Parathyroid adenoma (tissue), 2 donors: ENCODE measurements around the gene RNF17.
"Not testable (repeated sequence)": the region's sequence is repeated elsewhere in the genome, so short reads cannot be mapped to it uniquely, and the experiment has no call there.

Experiments
- H2AFZ ChIP-seq: fragments of 300-600 bp; sonication (generic); one replicate; pipeline ENCODE4 v1.7.0; 2017; ENCODE audit warnings: antibody characterized with exemption, mild to moderate bottlenecking
- H3K27ac ChIP-seq: fragments of 300-600 bp; sonication (generic); one replicate; pipeline ENCODE4 v1.7.0; 2017
- H3K27me3 ChIP-seq: fragments of 300-600 bp; sonication (generic); one replicate; pipeline ENCODE4 v1.7.0; 2017; ENCODE audit warnings: low read length; ENCODE audit not compliant: control insufficient read depth, insufficient read depth
- H3K36me3 ChIP-seq: fragments of 300-600 bp; sonication (generic); one replicate; pipeline ENCODE4 v1.7.0; 2017; ENCODE audit warnings: low read length; ENCODE audit not compliant: control insufficient read depth, insufficient read depth
- H3K4me1 ChIP-seq: fragments of 300-600 bp; sonication (generic); one replicate; pipeline ENCODE4 v1.7.0; 2017; ENCODE audit warnings: control low read depth
- H3K4me2 ChIP-seq: fragments of 300-600 bp; sonication (generic); one replicate; pipeline ENCODE4 v1.7.0; 2017; ENCODE audit warnings: low read length
- H3K4me3 ChIP-seq: fragments of 300-600 bp; sonication (generic); one replicate; pipeline ENCODE4 v1.7.0; 2017; ENCODE audit warnings: low read depth, low read length
- H3K79me2 ChIP-seq: fragments of 300-600 bp; sonication (generic); one replicate; pipeline ENCODE4 v1.7.0; 2017; ENCODE audit warnings: control low read depth
- H3K9ac ChIP-seq: fragments of 300-600 bp; sonication (generic); one replicate; pipeline ENCODE4 v1.7.0; 2017; ENCODE audit warnings: mild to moderate bottlenecking
- H3K9me3 ChIP-seq: fragments of 300-600 bp; sonication (generic); one replicate; pipeline ENCODE4 v1.7.0; 2017; ENCODE audit warnings: low read length; ENCODE audit not compliant: control insufficient read depth
- CTCF ChIP-seq: fragments of 300-600 bp; sonication (generic); IDR thresholded peaks from one replicate; pipeline ENCODE4 v1.7.0; 2017; ENCODE audit warnings: antibody characterized with exemption, mild to moderate bottlenecking
- donor health status: primary hyperparathyroidism.

RNF17 gene

DNA sequence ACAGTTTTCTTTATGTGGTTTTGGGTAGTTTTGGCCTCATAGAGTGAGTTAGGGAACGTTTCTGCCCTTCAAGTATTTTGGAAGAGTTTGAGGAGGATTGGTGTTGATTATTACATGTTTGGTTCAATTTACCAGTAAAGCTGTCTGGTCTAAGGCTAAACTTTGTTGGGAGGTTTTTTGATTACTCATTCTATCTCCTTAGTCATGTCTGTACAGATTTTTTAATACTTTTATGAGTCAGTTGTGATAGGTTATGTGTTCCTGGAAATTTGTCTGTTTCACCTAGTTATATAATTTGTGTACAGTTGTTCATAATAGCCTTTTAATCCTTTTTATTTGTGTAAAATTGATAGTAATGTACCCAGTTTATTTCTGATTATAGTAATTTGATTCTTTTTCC, 20.4 kb downstream of the RNF17 start:
- Histone ChIP-seq H3K27me3 (no peaks in the 10 kb centered on the region), H2AFZ (no peak overlapping the region), H3K9me3 (no peaks in the 10 kb centered on the region), H3K4me1 (no peaks in the 10 kb centered on the region), H3K9ac (no peak overlapping the region), H3K27ac (no peak overlapping the region), H3K4me2 (no peak overlapping the region), H3K79me2 (no peaks in the 10 kb centered on the region), H3K4me3 (no peak overlapping the region), H3K36me3 (no peaks in the 10 kb centered on the region)
- TF ChIP-seq CTCF = no peak

- H3K4me2 ChIP-seq = no peak overlapping the region
- no peaks in the 10 kb centered on the region for H3K9me3 ChIP-seq
- no peaks in the 10 kb centered on the region for H3K27me3 ChIP-seq
- H3K36me3 ChIP-seq = no peaks in the 10 kb centered on the region
- no peak overlapping the region for H3K27ac ChIP-seq
- no peak overlapping the region for H3K9ac ChIP-seq
- no peak overlapping the region for H2AFZ ChIP-seq
- H3K4me3 ChIP-seq = no peak overlapping the region
- no peaks in the 10 kb centered on the region for H3K4me1 ChIP-seq
- no peak for TF ChIP-seq CTCF
- H3K79me2 ChIP-seq = no peaks in the 10 kb centered on the region
Measured at GRCh38 chr13:24788538-24788937, 24.6 kb downstream of the RNF17 start.

DNA sequence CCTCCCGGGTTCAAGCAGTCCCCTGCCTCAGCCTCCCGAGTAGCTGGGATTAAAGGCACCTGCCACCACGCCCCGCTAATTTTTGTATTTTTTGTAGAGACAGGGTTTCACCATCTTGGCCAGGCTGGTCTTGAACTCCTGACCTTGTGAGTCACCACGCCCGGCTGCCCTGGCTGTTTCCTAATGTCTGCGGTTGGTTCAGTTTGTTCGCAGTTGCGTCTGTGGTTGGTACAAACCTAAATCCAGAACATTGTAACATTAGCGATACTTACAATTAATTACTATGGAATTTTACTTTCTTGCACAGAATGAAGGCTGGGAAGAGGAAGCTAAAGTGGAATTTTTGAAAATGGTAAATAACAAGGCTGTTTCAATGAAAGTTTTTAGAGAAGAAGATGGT, 38.1 kb downstream of the RNF17 start:
- no peak overlapping the region for H2AFZ ChIP-seq
- no peaks in the 10 kb centered on the region for H3K79me2 ChIP-seq
- no peak overlapping the region for H3K4me2 ChIP-seq
- H3K4me3 ChIP-seq = no peak overlapping the region
- no peaks in the 10 kb centered on the region for H3K4me1 ChIP-seq
- H3K27ac ChIP-seq = no peak overlapping the region
- peaks cover 2% of the 10 kb centered on the region for H3K9me3 ChIP-seq
- no peak overlapping the region for H3K9ac ChIP-seq
- H3K27me3 ChIP-seq = no peaks in the 10 kb centered on the region
- H3K36me3 ChIP-seq = no peaks in the 10 kb centered on the region
- no peak for TF ChIP-seq CTCF

- TF ChIP-seq CTCF = no peak
- Histone ChIP-seq H3K9me3 (no peaks in the 10 kb centered on the region), H3K36me3 (no peaks in the 10 kb centered on the region), H3K4me3 (no peak overlapping the region), H3K4me2 (no peak overlapping the region), H3K79me2 (no peaks in the 10 kb centered on the region), H3K9ac (no peak overlapping the region), H3K4me1 (no peaks in the 10 kb centered on the region), H3K27ac (no peak overlapping the region), H3K27me3 (no peaks in the 10 kb centered on the region), H2AFZ (no peak overlapping the region)
Measured at GRCh38 chr13:24821207-24821606, 57.2 kb downstream of the RNF17 start.

- Histone ChIP-seq H3K36me3 (no peaks in the 10 kb centered on the region), H3K27ac (no peak overlapping the region), H3K9me3 (no peaks in the 10 kb centered on the region), H3K27me3 (no peaks in the 10 kb centered on the region), H3K79me2 (no peaks in the 10 kb centered on the region), H3K4me1 (no peaks in the 10 kb centered on the region), H2AFZ (no peak overlapping the region), H3K9ac (no peak overlapping the region), H3K4me3 (no peak overlapping the region), H3K4me2 (no peak overlapping the region)
- no peak for TF ChIP-seq CTCF
Measured at GRCh38 chr13:24822640-24823039, 58.7 kb downstream of the RNF17 start.

- H3K36me3 ChIP-seq, H3K9me3 ChIP-seq, H3K4me1 ChIP-seq, H3K4me3 ChIP-seq, H2AFZ ChIP-seq, H3K9ac ChIP-seq, H3K79me2 ChIP-seq, H3K4me2 ChIP-seq, H3K27ac ChIP-seq, H3K27me3 ChIP-seq: not testable (repeated sequence)
Measured at GRCh38 chr13:24823122-24823710, 59.2 kb downstream of the RNF17 start.
